DOHH2 (cell line): ENCODE results near the gene TMEM266.
"Not testable (repeated sequence)": the region's sequence is repeated elsewhere in the genome, so short reads cannot be mapped to it uniquely, and the experiment has no call there.

Experiments
- H3F3A ChIP-seq: fragments of 200-600 bp; sonication (generic), shearing (Covaris generic); 2 replicates; pipeline ENCODE4 v1.6.0; 2016; ENCODE audit warnings: antibody characterized with exemption, mild to moderate bottlenecking; ENCODE audit not compliant: control insufficient read depth, insufficient read depth
- H3K27ac ChIP-seq: fragments of 200-600 bp; sonication (generic); 2 replicates; pipeline ENCODE4 v1.5.1; 2014; ENCODE audit warnings: low read depth, mild to moderate bottlenecking, low read length, moderate library complexity
- H3K27me3 ChIP-seq: fragments of 200-600 bp; sonication (generic); 2 replicates; pipeline ENCODE4 v1.6.1; 2014; ENCODE audit warnings: mild to moderate bottlenecking, low read length, mixed read lengths; ENCODE audit not compliant: control insufficient read depth
- H3K36me3 ChIP-seq: fragments of 200-600 bp; sonication (generic); 2 replicates; pipeline ENCODE4 v1.6.1; 2014; ENCODE audit warnings: mild to moderate bottlenecking, low read length, moderate library complexity, mixed read lengths; ENCODE audit not compliant: control insufficient read depth
- H3K4me1 ChIP-seq: fragments of 200-600 bp; sonication (generic); 2 replicates; pipeline ENCODE4 v1.6.1; 2014; ENCODE audit warnings: mild to moderate bottlenecking, low read length, mixed read lengths; ENCODE audit not compliant: control insufficient read depth
- H3K4me2 ChIP-seq: fragments of 200-600 bp; sonication (generic); 2 replicates; pipeline ENCODE4 v1.6.0; 2014; ENCODE audit warnings: mild to moderate bottlenecking, low read length, moderate library complexity
- H3K4me3 ChIP-seq: fragments of 200-600 bp; sonication (generic); 2 replicates; pipeline ENCODE4 v1.5.1; 2014; ENCODE audit warnings: mild to moderate bottlenecking, low read length, mixed read lengths
- H3K79me2 ChIP-seq: fragments of 200-600 bp; sonication (generic); 2 replicates; pipeline ENCODE4 v1.6.1; 2014; ENCODE audit warnings: mild to moderate bottlenecking, low read length, mixed read lengths; ENCODE audit not compliant: control insufficient read depth
- H3K9me2 ChIP-seq: fragments of 200-600 bp; sonication (generic); replicated peaks from 2 replicates; pipeline ENCODE4 v1.6.1; 2014; ENCODE audit warnings: mild to moderate bottlenecking, low read length, mixed read lengths; ENCODE audit not compliant: control insufficient read depth
- H3K9me3 ChIP-seq: fragments of 200-600 bp; sonication (generic); 2 replicates; pipeline ENCODE4 v1.6.1; 2014; ENCODE audit warnings: antibody characterized with exemption, low read length, mixed read lengths; ENCODE audit not compliant: control insufficient read depth, insufficient read depth
- H4K20me1 ChIP-seq: fragments of 200-600 bp; sonication (generic); 2 replicates; pipeline ENCODE4 v1.6.0; 2014; ENCODE audit warnings: low read depth, mild to moderate bottlenecking, antibody characterized with exemption, low read length, moderate library complexity; ENCODE audit not compliant: control insufficient read depth, insufficient read depth
- EZH2phosphoT487 ChIP-seq: fragments of 200-600 bp; sonication (generic); IDR thresholded peaks from 2 replicates; pipeline ENCODE4 v1.6.1; 2017; ENCODE audit warnings: borderline replicate concordance, mild to moderate bottlenecking, antibody characterized with exemption, low read length, moderate library complexity, mixed read lengths
- TF ChIP-seq, protein P1 (sequence below): fragments of 200-600 bp; sonication (generic); IDR thresholded peaks from one replicate; pipeline ENCODE4 v1.5.1; 2014; ENCODE audit warnings: antibody characterized with exemption, mild to moderate bottlenecking, low read depth, low read length; ENCODE audit not compliant: poor library complexity, severe bottlenecking

Gene TMEM266

DNA sequence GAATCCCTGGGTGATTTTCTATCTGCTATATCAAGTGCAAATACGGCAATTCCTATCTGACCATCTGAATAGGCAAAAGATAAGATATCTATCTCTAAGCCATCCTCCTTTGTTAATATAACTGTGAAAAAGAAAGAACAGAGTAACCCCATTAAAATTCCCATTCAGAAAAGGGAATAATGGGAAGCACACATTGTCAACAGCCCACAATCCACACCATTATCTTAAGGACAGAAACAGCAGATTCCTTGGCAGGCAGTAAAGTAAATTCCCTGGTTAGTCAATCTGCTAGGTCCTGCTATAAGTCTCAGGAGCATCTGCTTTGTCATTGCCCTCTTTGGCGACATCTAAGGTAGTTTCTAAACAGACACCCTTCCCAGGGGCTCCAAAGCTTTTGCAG, 25.7 kb upstream of the TMEM266 start:
- Histone ChIP-seq H3K79me2 (no peaks in the 10 kb centered on the region), H3K4me3 (no peak overlapping the region), H3K27ac (no peak overlapping the region), H3K9me2 (no peaks in the 10 kb centered on the region), H4K20me1 (no peaks in the 10 kb centered on the region), H3K36me3 (no peaks in the 10 kb centered on the region), H3K4me2 (no peak overlapping the region), H3K9me3 (no peaks in the 10 kb centered on the region), H3K4me1 (no peaks in the 10 kb centered on the region), H3K27me3 (peaks cover 13% of the 10 kb centered on the region), H3F3A (no peaks in the 10 kb centered on the region)
- TF ChIP-seq EZH2phosphoT487 = no peak

GRCh38 chr15:76035593-76035992, 24.2 kb upstream of the TMEM266 start:
- Histone ChIP-seq H4K20me1 (no peaks in the 10 kb centered on the region), H3F3A (no peaks in the 10 kb centered on the region), H3K79me2 (no peaks in the 10 kb centered on the region), H3K27ac (no peak overlapping the region), H3K9me3 (no peaks in the 10 kb centered on the region), H3K4me1 (no peaks in the 10 kb centered on the region), H3K9me2 (no peaks in the 10 kb centered on the region), H3K4me2 (no peak overlapping the region), H3K36me3 (no peaks in the 10 kb centered on the region), H3K4me3 (no peak overlapping the region), H3K27me3 (peaks cover 16% of the 10 kb centered on the region)
- TF ChIP-seq, protein P1, sequence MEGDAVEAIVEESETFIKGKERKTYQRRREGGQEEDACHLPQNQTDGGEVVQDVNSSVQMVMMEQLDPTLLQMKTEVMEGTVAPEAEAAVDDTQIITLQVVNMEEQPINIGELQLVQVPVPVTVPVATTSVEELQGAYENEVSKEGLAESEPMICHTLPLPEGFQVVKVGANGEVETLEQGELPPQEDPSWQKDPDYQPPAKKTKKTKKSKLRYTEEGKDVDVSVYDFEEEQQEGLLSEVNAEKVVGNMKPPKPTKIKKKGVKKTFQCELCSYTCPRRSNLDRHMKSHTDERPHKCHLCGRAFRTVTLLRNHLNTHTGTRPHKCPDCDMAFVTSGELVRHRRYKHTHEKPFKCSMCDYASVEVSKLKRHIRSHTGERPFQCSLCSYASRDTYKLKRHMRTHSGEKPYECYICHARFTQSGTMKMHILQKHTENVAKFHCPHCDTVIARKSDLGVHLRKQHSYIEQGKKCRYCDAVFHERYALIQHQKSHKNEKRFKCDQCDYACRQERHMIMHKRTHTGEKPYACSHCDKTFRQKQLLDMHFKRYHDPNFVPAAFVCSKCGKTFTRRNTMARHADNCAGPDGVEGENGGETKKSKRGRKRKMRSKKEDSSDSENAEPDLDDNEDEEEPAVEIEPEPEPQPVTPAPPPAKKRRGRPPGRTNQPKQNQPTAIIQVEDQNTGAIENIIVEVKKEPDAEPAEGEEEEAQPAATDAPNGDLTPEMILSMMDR = no peak
- no peak for TF ChIP-seq EZH2phosphoT487

- no peaks in the 10 kb centered on the region for H3K9me3 ChIP-seq
- H3K4me1 ChIP-seq = no peaks in the 10 kb centered on the region
- TF ChIP-seq, protein P1 = no peak
- no peak for TF ChIP-seq EZH2phosphoT487
- H3K79me2 ChIP-seq = no peaks in the 10 kb centered on the region
- H3K27me3 ChIP-seq = peaks cover 19% of the 10 kb centered on the region
- no peak overlapping the region for H3K27ac ChIP-seq
- H3K36me3 ChIP-seq = no peaks in the 10 kb centered on the region
- H3F3A ChIP-seq = no peaks in the 10 kb centered on the region
- H3K4me3 ChIP-seq = no peak overlapping the region
- no peak overlapping the region for H3K4me2 ChIP-seq
- H4K20me1 ChIP-seq = no peaks in the 10 kb centered on the region
- no peaks in the 10 kb centered on the region for H3K9me2 ChIP-seq
These were observed 21.3 kb upstream of the TMEM266 start for GRCh38 chr15:76038512-76038911.

- Histone ChIP-seq H3K4me1 (peaks cover 12% of the 10 kb centered on the region), H3K27me3 (peaks cover 19% of the 10 kb centered on the region)
- not testable (repeated sequence) for H3K36me3 ChIP-seq, H3K27ac ChIP-seq, H3K4me3 ChIP-seq, H4K20me1 ChIP-seq, H3K79me2 ChIP-seq, H3K9me2 ChIP-seq, H3F3A ChIP-seq, H3K4me2 ChIP-seq, H3K9me3 ChIP-seq
These were observed 5.6 kb upstream of the TMEM266 start for GRCh38 chr15:76054201-76054600.
